GF-D8 (cell line): ENCODE data around the gene FILIP1.

Source experiments
- DNase-seq: peaks from one replicate; lab custom pipeline; 2025; lab: John Stamatoyannopoulos, UW

The FILIP1 gene

GRCh38 chr6:75296811-75297779 lies 196.5 kb downstream of the FILIP1 start:
- no peak for DNase-seq

- DNase-seq = no peak
These were observed 201.0 kb downstream of the FILIP1 start for GRCh38 chr6:75292555-75292954.

GRCh38 chr6:75291744-75292143 lies 201.9 kb downstream of the FILIP1 start:
- DNase-seq = no peak

GRCh38 chr6:75291331-75291730 lies 202.3 kb downstream of the FILIP1 start:
- no peak for DNase-seq

GRCh38 chr6:75290136-75290945 lies 203.3 kb downstream of the FILIP1 start:
- no peak for DNase-seq

GRCh38 chr6:75288023-75288422 lies 205.6 kb downstream of the FILIP1 start:
- DNase-seq = no peak

GRCh38 chr6:75287424-75287823 lies 206.2 kb downstream of the FILIP1 start:
- DNase-seq = no peak

GRCh38 chr6:75286955-75287354 lies 206.6 kb downstream of the FILIP1 start:
- no peak for DNase-seq

GRCh38 chr6:75285283-75285639 lies 208.3 kb downstream of the FILIP1 start:
- peak; percentile 30 for DNase-seq

GRCh38 chr6:75284632-75285282 lies 208.8 kb downstream of the FILIP1 start, which contains the start of gene TMEM30A:
TSS of gene TMEM30A (minus strand) at chr6:75284792. CDS start at chr6:75284638, 154 bp downstream.
- peak; percentile 98 for DNase-seq

- no peak for DNase-seq
These were observed 209.5 kb downstream of the FILIP1 start for GRCh38 chr6:75283907-75284631.

- DNase-seq = no peak
These were observed 210.9 kb downstream of the FILIP1 start for GRCh38 chr6:75282706-75283105.

- DNase-seq = no peak
These were observed 211.9 kb downstream of the FILIP1 start for GRCh38 chr6:75281653-75282052.

- no peak for DNase-seq
These were observed 213.3 kb downstream of the FILIP1 start for GRCh38 chr6:75280131-75280855.

GRCh38 chr6:75279418-75279817 lies 214.2 kb downstream of the FILIP1 start:
- DNase-seq = no peak

GRCh38 chr6:75278474-75279077 lies 215.0 kb downstream of the FILIP1 start:
- peak; percentile 16 for DNase-seq

GRCh38 chr6:75275067-75275466 lies 218.5 kb downstream of the FILIP1 start:
- no peak for DNase-seq

- DNase-seq = peak; percentile 81
These were observed 220.6 kb downstream of the FILIP1 start for GRCh38 chr6:75273009-75273408.

- DNase-seq = peak; percentile 17
These were observed 221.3 kb downstream of the FILIP1 start for GRCh38 chr6:75272145-75272840.

- DNase-seq = no peak
These were observed 224.6 kb downstream of the FILIP1 start for GRCh38 chr6:75268988-75269354.
